Right lobe of liver (tissue), 4 donors: ENCODE measurements around the gene MDFIC.

Source experiments
- CTCF ChIP-seq, 4 donors: fragments of 200-600 bp in 3 of 4; fragments of 450-650 bp in 1 of 4; IDR thresholded peaks; one replicate each; pipeline versions ENCODE4 v1.5.1 to v1.8.0; 2016 to 2022; ENCODE audit warnings: antibody characterized with exemption in 4 of 4, mild to moderate bottlenecking in 2 of 4
- POLR2A ChIP-seq: fragments of 450-650 bp; IDR thresholded peaks from one replicate; pipeline ENCODE4 v1.6.1; 2017; ENCODE audit warnings: antibody characterized with exemption, mild to moderate bottlenecking
- donor health status: DM: no; HTN: no; CAD: no.
- donor health status: DM: no; HTN: no; CAD: no.
- donor health status: DM: no; HTN: yes; CAD: no.

GRCh38 chr7:114916261-114916892 is 5.5 kb upstream of the MDFIC start:
- no peak for TF ChIP-seq CTCF (IDR thresholded peaks at IDR 0.05)
- TF ChIP-seq POLR2A, result no peak
